Endometrial microvascular endothelial cells (primary cell): ENCODE results near the gene DIAPH1. TPM values are rescaled to one million over a fixed set of nuclear protein-coding genes. Genes with fewer than 3 reads are reported as not detected.

Source experiments
- in situ Hi-C: cut with HindIII; loops from 2 replicates; pipeline ENCODE4 v1.10.0; 2017; ENCODE audit warnings: low sequenced_read_pairs, low pct_unique_long_range_greater_than_20kb; ENCODE audit errors: inconsistent ontology term
- total RNA-seq: library from RNA; depleted of rRNA; stranded (reverse); fragments of >200 nt; gene quantifications from one replicate; pipeline ENCODE4 v1.2.3, GENCODE V29; 2015; ENCODE audit errors: inconsistent ontology term

Gene DIAPH1
- total RNA-seq, 1 donor from 2014 or later, result 91.6 TPM

DNA sequence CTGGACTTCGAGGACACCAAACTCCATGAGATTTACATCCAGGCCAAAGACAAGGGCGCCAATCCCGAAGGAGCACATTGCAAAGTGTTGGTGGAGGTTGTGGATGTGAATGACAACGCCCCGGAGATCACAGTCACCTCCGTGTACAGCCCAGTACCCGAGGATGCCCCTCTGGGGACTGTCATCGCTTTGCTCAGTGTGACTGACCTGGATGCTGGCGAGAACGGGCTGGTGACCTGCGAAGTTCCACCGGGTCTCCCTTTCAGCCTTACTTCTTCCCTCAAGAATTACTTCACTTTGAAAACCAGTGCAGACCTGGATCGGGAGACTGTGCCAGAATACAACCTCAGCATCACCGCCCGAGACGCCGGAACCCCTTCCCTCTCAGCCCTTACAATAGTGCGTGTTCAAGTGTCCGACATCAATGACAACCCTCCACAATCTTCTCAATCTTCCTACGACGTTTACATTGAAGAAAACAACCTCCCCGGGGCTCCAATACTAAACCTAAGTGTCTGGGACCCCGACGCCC, 141.7 kb downstream of the DIAPH1 start:
- in situ Hi-C loops, result no loop called here

DNA sequence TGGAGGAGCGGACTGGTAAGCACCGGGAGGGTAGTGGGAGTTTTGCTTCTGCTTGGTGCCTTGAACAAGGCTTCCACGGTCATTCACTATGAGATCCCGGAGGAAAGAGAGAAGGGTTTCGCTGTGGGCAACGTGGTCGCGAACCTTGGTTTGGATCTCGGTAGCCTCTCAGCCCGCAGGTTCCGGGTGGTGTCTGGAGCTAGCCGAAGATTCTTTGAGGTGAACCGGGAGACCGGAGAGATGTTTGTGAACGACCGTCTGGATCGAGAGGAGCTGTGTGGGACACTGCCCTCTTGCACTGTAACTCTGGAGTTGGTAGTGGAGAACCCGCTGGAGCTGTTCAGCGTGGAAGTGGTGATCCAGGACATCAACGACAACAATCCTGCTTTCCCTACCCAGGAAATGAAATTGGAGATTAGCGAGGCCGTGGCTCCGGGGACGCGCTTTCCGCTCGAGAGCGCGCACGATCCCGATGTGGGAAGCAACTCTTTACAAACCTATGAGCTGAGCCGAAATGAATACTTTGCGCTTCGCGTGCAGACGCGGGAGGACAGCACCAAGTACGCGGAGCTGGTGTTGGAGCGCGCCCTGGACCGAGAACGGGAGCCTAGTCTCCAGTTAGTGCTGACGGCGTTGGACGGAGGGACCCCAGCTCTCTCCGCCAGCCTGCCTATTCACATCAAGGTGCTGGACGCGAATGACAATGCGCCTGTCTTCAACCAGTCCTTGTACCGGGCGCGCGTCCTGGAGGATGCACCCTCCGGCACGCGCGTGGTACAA, 142.5 kb downstream of the DIAPH1 start:
- in situ Hi-C loops, result no loop called here

- in situ Hi-C loops, result no loop called here
Measured at GRCh38 chr5:141475625-141476131, 143.1 kb downstream of the DIAPH1 start, which contains the start of gene PCDHGC3. PCDHGC3 (plus strand) TSS chr5:141475966; CDS start chr5:141476117, 151 bp downstream.

GRCh38 chr5:141465351-141465750, 153.4 kb downstream of the DIAPH1 start:
- in situ Hi-C loops, result no loop called here

Other genes with a start within 250 kb of the DIAPH1 start
- 0.65 TPM for gene PCDHGB3, start 248.8 kb downstream of the DIAPH1 start, total RNA-seq
- gene PCDHGA6, start 245.1 kb downstream of the DIAPH1 start, total RNA-seq, result 1.2 TPM
- gene PCDHGA7, start 236.3 kb downstream of the DIAPH1 start, total RNA-seq, result 1.0 TPM
- 2.4 TPM for gene PCDHGB4, start 231.3 kb downstream of the DIAPH1 start, total RNA-seq
- under 0.01 TPM for gene PCDHGA8, start 226.4 kb downstream of the DIAPH1 start, total RNA-seq
- gene PCDHGB5, start 221.1 kb downstream of the DIAPH1 start, total RNA-seq, result 3.7 TPM
- 0.19 TPM for gene PCDHGA9, start 216.2 kb downstream of the DIAPH1 start, total RNA-seq
- gene PCDHGB6, start 211.0 kb downstream of the DIAPH1 start, total RNA-seq, result 1.0 TPM
- gene PCDHGA10, start 206.0 kb downstream of the DIAPH1 start, total RNA-seq, result 1.1 TPM
- 1.2 TPM for gene PCDHGB7, start 201.3 kb downstream of the DIAPH1 start, total RNA-seq
- 4.5 TPM for gene PCDHGA11, start 197.9 kb downstream of the DIAPH1 start, total RNA-seq
- gene PCDHGA12, start 188.5 kb downstream of the DIAPH1 start, total RNA-seq, result 0.74 TPM
- gene PCDHGC3, start 143.0 kb downstream of the DIAPH1 start, total RNA-seq, result 8.1 TPM
- not detected for gene PCDHGC4, start 134.0 kb downstream of the DIAPH1 start, total RNA-seq
- not detected for gene PCDHGC5, start 129.9 kb downstream of the DIAPH1 start, total RNA-seq
- 43.5 TPM for gene HDAC3, start 17.8 kb upstream of the DIAPH1 start, total RNA-seq
- 9.0 TPM for gene RELL2, start 18.0 kb upstream of the DIAPH1 start, total RNA-seq
- gene FCHSD1, start 32.4 kb upstream of the DIAPH1 start, total RNA-seq, result 68.2 TPM
- 58.1 TPM for gene ARAP3, start 63.2 kb upstream of the DIAPH1 start, total RNA-seq